ENCODE measurements around the gene CRIM1. TPM values are rescaled to one million over a fixed set of nuclear protein-coding genes. Genes with fewer than 3 reads are reported as not detected.

Gene CRIM1
- total RNA-seq, 1 experiment from 2014 or later: 27.6 TPM

DNA sequence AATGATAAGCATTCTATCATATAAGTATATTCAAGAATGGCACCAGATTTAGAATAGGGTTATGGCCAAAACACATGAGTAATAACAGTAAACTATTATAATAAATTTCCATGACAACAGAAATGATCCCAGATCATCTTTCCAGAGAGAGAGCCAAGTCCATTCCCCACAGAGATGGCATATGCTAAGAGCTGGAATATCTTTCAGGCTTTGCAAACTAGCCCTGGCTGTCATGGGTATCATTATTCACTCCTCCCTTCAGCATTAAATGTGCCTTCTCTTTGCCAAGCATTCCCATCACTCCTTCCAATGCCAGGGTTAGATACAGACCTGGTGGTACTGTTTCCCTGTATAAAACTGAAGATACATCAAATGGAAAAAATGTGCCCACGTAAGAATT lies 231.5 kb downstream of the CRIM1 start:
- Histone ChIP-seq H3K9me3 (ENCODE audit: control insufficient read depth, low read depth, low read length) (no peaks in the 10 kb centered on the region), H2AFZ (ENCODE audit: low read length) (no peak overlapping the region), H4K91ac (ENCODE audit: insufficient read length, low read depth, low read length) (no peak overlapping the region), H3K79me2 (ENCODE audit: insufficient read depth, low read length) (peaks cover 2% of the 10 kb centered on the region; the same call in 1 of the 2 replicates), H3K27me3 (ENCODE audit: insufficient read depth, low read length) (no peaks in the 10 kb centered on the region), H2BK15ac (ENCODE audit: low read depth, low read length) (no peak overlapping the region), H2BK5ac (ENCODE audit: insufficient read length, low read length) (no peak overlapping the region), H3K18ac (ENCODE audit: insufficient read length, low read depth, low read length) (no peak overlapping the region), H3K23ac (ENCODE audit: insufficient read length, low read depth, low read length) (no peak overlapping the region), H3K56ac (ENCODE audit: insufficient read length, low read depth, low read length) (no peak overlapping the region), H2BK12ac (ENCODE audit: insufficient read length, low read depth, low read length) (no peak overlapping the region), H3T11ph (ENCODE audit: low read length) (no peak overlapping the region), H4K5ac (ENCODE audit: insufficient read length, low read depth, low read length) (no peak overlapping the region), H3K14ac (ENCODE audit: insufficient read depth, low read length) (no peak overlapping the region), H3K79me1 (ENCODE audit: insufficient read depth, low read depth, low read length, poor library complexity, severe bottlenecking) (no peaks in the 10 kb centered on the region), H3K27ac (ENCODE audit: insufficient read length, low read depth, low read length) (no peak overlapping the region), H2AK5ac (ENCODE audit: insufficient read length, low read length) (no peak overlapping the region), H2BK20ac (ENCODE audit: low read depth, low read length, poor library complexity, severe bottlenecking) (no peak overlapping the region), H2BK120ac (ENCODE audit: low read depth, low read length, poor library complexity, severe bottlenecking) (no peak overlapping the region), H3K4me1 (ENCODE audit: insufficient read depth, low read length) (no peaks in the 10 kb centered on the region), H3K9ac (ENCODE audit: extremely low read depth, insufficient read length, low read length) (no peak overlapping the region), H3K23me2 (ENCODE audit: insufficient read length, low read depth, low read length, poor library complexity, severe bottlenecking) (no peaks in the 10 kb centered on the region), H4K8ac (replicated peaks; ENCODE audit: insufficient read length, low read depth, low read length) (no peak overlapping the region), H4K20me1 (ENCODE audit: control insufficient read depth, insufficient read depth, insufficient read length) (no peaks in the 10 kb centered on the region), H3K4ac (ENCODE audit: low read depth, low read length) (no peak overlapping the region), H3K4me2 (ENCODE audit: insufficient read depth, insufficient read length, low read length) (no peak overlapping the region)
- WGBS (ENCODE audit: extremely low coverage, insufficient read length, low lambda C conversion rate): no CpG with 5 or more reads among the region's 1 CpG
- Mint-ChIP-seq H3K4me1 (peaks cover 0 to 6% of the 10 kb centered on the region in 2 experiments; a peak in 1 of 4 replicates), H3K27me3 (ENCODE audit: low read depth) (no peaks in the 10 kb centered on the region), H3K9me3 (no peaks in the 10 kb centered on the region), H3K27ac (no peak overlapping the region), H3K4me3 (no peak overlapping the region), H3K36me3 (ENCODE audit: insufficient read depth in 1 of 3, low read depth in 3 of 3) (peaks cover 10 to 57% (median 43%) of the 10 kb centered on the region in 3 experiments; a peak in 6 of 7 replicates)
- DNase-seq: no peak
- no peak for TF ChIP-seq CTCF (conservative IDR thresholded peaks at IDR 0.05)
